ENCODE results near the gene ORM1.
A peak's percentile ranks its signal among the peaks of the same experiment; 100 is the strongest.

Gene ORM1

DNA sequence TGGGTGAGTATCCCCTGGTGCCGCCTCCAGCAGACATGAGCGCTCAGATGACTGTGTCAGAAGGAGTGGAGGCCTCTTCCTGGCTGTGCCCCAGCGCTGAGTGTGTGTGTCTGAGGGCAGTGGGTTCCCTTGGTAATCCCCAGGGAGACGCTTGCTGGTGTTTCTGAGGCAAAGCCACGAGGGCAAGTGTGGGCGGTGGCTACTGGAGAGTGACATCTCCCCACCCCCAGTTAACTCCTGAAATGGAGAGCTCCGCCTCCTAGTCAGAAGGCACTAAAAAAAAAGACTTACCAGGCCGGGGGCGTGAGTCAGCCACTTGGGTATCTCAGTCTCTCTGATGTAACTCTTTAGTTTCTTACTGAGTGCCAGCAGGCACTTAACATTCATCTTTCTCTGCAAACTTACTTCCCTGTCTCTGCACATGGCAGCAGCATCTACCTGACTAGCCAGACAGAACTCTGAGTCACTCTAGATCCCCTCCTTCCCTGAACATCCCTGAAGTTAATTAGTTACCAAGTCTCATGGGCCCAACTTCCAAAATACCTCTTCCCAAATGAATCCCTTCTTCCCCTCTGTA lies 26.1 kb downstream of the ORM1 start:
- Histone ChIP-seq H3K36me3 (replicated peaks) (peaks cover 33% of the 10 kb centered on the region), H3K27ac (peak overlapping the region; percentile 60), H3K27me3 (replicated peaks) (no peaks in the 10 kb centered on the region), H3K4me3 (ENCODE audit: low read depth, low read length) (no peak overlapping the region)
- in situ Hi-C loops (cut with HindIII; ENCODE audit: low pct_ligation_motif_present, low sequenced_read_pairs) = no loop called here
- peak; percentile 98 for DNase-seq
- TF ChIP-seq, protein P1, sequence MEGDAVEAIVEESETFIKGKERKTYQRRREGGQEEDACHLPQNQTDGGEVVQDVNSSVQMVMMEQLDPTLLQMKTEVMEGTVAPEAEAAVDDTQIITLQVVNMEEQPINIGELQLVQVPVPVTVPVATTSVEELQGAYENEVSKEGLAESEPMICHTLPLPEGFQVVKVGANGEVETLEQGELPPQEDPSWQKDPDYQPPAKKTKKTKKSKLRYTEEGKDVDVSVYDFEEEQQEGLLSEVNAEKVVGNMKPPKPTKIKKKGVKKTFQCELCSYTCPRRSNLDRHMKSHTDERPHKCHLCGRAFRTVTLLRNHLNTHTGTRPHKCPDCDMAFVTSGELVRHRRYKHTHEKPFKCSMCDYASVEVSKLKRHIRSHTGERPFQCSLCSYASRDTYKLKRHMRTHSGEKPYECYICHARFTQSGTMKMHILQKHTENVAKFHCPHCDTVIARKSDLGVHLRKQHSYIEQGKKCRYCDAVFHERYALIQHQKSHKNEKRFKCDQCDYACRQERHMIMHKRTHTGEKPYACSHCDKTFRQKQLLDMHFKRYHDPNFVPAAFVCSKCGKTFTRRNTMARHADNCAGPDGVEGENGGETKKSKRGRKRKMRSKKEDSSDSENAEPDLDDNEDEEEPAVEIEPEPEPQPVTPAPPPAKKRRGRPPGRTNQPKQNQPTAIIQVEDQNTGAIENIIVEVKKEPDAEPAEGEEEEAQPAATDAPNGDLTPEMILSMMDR (IDR thresholded peaks at IDR 0.05; ENCODE audit: low read depth, low read length, missing control alignments) = no peak

- TF ChIP-seq, protein P1 (IDR thresholded peaks at IDR 0.05; ENCODE audit: low read depth, low read length, missing control alignments) = no peak
- in situ Hi-C loops (cut with HindIII; ENCODE audit: low pct_ligation_motif_present, low sequenced_read_pairs) = no loop called here
- Histone ChIP-seq H3K36me3 (replicated peaks) (peaks cover 32% of the 10 kb centered on the region), H3K4me3 (ENCODE audit: low read depth, low read length) (no peak overlapping the region), H3K27me3 (replicated peaks) (no peaks in the 10 kb centered on the region), H3K27ac (peak overlapping the region; percentile 45)
- DNase-seq = no peak
Measured at GRCh38 chr9:114349713-114350480, 27.0 kb downstream of the ORM1 start.

- Histone ChIP-seq H3K27ac (no peak overlapping the region), H3K27me3 (replicated peaks) (no peaks in the 10 kb centered on the region), H3K4me3 (ENCODE audit: low read depth, low read length) (no peak overlapping the region), H3K36me3 (replicated peaks) (peaks cover 25% of the 10 kb centered on the region)
- TF ChIP-seq, protein P1 (IDR thresholded peaks at IDR 0.05; ENCODE audit: low read depth, low read length, missing control alignments) = no peak
- DNase-seq = no peak
- in situ Hi-C loops (cut with HindIII; ENCODE audit: low pct_ligation_motif_present, low sequenced_read_pairs) = no loop called here
Measured at GRCh38 chr9:114350636-114351401, 27.9 kb downstream of the ORM1 start.

DNA sequence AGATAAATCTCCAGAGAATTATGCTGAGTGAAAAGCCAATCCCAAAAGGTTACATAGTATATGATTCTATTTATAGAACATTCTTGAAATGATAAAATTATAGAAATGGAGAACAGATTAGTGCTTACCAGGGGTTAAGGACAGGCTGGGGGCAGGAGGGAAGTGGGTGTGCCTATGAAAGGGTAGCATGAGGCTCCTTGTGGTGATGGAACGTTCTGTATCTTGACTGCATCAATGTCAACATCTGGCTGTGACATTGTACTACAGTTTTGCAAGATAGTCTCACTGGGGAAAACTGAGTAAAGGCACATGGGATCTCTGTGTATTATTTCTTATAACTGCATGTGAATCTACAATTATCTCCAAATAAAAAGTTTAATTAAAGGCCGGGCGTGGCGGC lies 29.0 kb downstream of the ORM1 start:
- Histone ChIP-seq H3K36me3 (replicated peaks) (peaks cover 20% of the 10 kb centered on the region), H3K27ac (no peak overlapping the region), H3K27me3 (replicated peaks) (no peaks in the 10 kb centered on the region), H3K4me3 (ENCODE audit: low read depth, low read length) (no peak overlapping the region)
- DNase-seq = no peak
- TF ChIP-seq, protein P1 (IDR thresholded peaks at IDR 0.05; ENCODE audit: low read depth, low read length, missing control alignments) = no peak
- in situ Hi-C loops (cut with HindIII; ENCODE audit: low pct_ligation_motif_present, low sequenced_read_pairs) = no loop called here

- in situ Hi-C loops (cut with HindIII; ENCODE audit: low pct_ligation_motif_present, low sequenced_read_pairs) = no loop called here
- Histone ChIP-seq H3K27me3 (replicated peaks) (no peaks in the 10 kb centered on the region), H3K4me3 (ENCODE audit: low read depth, low read length) (no peak overlapping the region), H3K27ac (no peak overlapping the region), H3K36me3 (replicated peaks) (peaks cover 42% of the 10 kb centered on the region)
- DNase-seq = no peak
- TF ChIP-seq, protein P1 (IDR thresholded peaks at IDR 0.05; ENCODE audit: low read depth, low read length, missing control alignments) = no peak
Measured at GRCh38 chr9:114355821-114356220, 32.9 kb downstream of the ORM1 start.
